GM13977 (cell line): Measurements from ENCODE around the gene MN1.

Source experiments
- DNase-seq: peaks from one replicate; pipeline ENCODE4 v3.0.0; 2012; ENCODE audit warnings: low spot score
- in situ Hi-C: fragments of 300-500 bp; cut with MboI; formaldehyde crosslinking; loops from one replicate; pipeline ENCODE4 v1.12.0; 2022; ENCODE audit warnings: low sequenced_read_pairs, low pct_unique_long_range_greater_than_20kb, mixed read lengths, inconsistent platforms; ENCODE audit not compliant: unreplicated experiment
- TF ChIP-seq, protein P1 (sequence below): IDR thresholded peaks from 2 replicates; pipeline ENCODE4 v1.5.1; 2012; ENCODE audit warnings: mild to moderate bottlenecking, control low read depth; ENCODE audit not compliant: insufficient read depth; ENCODE audit errors: extremely low read depth, missing control alignments

Gene MN1

DNA sequence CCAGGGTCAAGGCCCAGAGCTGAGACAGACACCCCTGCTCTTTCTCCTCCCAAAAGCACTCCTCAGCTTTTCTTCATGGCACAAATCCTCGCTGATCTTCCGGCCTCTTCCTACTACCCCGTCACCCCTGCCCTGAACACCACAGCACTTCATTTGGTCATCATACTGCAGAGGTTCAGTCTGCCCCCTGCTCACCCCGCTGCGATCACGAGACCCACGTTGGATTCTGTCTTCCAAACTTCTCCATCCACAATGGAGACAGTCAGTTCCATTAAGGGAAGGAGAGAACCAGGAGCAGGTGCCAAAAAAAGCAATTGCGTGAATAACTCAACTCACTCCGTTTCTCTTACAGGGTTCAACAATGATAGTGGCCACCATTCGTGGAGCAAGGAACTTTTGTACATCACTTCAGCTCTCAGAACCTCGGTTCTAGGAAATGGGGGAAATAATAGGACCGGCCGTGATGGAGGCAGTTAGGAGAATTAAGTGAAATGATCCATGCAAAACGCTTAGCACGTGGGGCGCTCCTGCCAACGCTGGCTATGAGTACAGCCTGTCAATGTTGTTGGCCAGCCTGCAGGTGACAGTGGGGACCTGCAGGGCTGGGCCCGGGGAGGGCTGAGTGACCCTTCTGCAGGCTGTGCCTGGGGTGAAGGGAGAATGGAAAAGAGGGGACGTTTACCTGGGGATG lies 45.9 kb downstream of the MN1 start:
- no peak for DNase-seq
- in situ Hi-C loops: no loop called here
- TF ChIP-seq, protein P1, sequence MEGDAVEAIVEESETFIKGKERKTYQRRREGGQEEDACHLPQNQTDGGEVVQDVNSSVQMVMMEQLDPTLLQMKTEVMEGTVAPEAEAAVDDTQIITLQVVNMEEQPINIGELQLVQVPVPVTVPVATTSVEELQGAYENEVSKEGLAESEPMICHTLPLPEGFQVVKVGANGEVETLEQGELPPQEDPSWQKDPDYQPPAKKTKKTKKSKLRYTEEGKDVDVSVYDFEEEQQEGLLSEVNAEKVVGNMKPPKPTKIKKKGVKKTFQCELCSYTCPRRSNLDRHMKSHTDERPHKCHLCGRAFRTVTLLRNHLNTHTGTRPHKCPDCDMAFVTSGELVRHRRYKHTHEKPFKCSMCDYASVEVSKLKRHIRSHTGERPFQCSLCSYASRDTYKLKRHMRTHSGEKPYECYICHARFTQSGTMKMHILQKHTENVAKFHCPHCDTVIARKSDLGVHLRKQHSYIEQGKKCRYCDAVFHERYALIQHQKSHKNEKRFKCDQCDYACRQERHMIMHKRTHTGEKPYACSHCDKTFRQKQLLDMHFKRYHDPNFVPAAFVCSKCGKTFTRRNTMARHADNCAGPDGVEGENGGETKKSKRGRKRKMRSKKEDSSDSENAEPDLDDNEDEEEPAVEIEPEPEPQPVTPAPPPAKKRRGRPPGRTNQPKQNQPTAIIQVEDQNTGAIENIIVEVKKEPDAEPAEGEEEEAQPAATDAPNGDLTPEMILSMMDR: no peak

DNA sequence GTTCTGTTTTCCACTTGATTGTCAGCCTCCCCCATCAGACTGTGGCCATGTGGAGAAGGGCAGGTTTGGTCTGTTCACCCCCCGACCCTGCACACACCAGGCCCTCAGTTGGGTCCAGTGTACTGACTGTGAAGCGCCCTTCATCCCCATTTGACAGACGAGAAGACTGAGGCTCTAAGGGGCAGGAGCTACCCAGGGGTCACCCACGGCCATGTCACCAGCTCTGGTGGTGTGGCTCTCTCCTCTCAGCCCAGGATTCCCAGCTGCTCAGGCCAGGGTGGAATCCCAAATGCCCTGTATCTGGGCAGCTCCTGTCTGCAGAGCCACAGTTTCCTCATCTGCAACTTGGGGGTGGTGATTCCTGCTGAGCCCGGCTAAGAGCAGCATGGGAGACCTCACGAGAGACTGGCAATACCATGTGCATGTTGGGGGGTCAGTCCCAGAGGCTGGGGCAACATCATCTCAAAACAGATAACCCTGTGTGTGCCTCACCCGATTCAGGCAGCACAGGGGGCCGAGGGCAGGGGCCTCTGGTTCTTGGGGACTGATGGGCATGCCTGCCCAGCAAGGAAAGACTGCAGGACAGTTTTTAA lies 46.6 kb downstream of the MN1 start:
- TF ChIP-seq, protein P1: no peak
- no peak for DNase-seq

DNA sequence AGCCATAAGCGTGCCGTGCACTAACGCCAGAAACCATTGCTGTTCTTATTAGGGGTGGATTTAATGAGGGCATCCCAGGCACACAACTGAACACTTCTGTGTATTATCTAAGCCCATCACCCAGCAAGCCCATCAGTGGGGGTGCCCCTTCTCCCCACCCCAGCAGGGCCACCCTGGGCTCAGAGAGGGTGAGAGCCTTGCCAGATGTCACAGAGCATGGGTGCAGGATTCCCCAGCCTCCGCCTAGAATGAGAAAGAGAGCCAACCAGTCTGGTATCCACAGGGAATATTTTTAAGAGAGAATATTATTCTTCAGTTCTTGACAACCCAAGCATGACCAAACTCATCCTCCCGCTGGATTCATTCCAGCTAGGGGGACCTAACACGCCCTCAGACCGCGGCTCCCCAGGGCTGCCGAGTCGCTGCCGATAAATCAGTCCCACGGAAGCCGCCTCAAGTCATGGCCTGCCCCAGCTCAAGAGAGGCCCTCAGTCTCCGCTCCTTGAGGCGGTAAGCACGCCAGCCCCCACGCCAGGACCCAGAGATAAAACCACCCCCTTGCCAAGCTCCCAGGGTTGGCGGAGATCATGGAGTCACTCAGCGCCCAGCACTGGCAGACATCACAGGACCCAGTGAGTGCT lies 47.2 kb downstream of the MN1 start:
- in situ Hi-C loops: no loop called here
- no peak for DNase-seq
- TF ChIP-seq, protein P1: no peak

More for the DNA sequence above, 46.6 kb downstream of the MN1 start:
- in situ Hi-C loops: no loop called here

DNA sequence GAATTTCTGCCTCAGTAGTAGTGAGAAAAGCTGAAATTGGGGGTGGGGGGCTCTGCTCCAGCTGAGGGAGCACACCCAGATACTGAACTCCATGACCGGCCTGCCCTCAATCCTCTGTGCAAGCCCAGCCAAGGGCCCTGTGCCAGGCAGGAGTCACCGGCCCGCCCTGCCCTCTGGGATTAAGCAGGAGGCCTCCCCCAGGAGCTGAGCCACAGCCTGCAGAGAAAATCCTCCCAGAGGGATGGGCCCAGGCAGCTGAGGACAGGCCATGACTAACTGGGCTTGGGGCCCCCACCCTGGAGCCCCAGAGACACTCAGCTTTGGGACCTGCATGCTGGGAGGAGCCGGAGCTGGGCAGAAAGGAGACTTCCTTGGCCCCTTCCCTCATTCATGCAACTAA lies 48.8 kb downstream of the MN1 start:
- in situ Hi-C loops: no loop called here
- TF ChIP-seq, protein P1: no peak
- no peak for DNase-seq

DNA sequence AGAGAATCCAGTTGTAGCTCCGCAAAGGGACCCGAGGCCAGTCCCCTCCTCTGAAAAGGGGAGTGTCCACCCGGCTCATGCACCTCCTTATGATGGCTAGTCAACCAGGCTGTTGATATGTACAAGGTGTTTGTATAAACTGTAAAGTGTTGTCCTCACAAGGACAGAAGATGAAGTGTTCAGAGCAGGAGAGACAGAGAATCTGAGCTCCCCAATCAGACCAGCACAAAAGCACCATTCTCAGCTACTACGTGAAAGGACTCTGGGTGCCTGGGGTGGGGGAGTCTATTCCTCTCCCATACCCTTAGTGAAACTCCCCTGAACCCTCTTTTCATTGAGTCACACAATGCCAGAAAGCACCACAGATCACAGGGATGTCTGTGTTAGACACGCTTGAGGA lies 49.4 kb downstream of the MN1 start:
- TF ChIP-seq, protein P1: no peak

DNA sequence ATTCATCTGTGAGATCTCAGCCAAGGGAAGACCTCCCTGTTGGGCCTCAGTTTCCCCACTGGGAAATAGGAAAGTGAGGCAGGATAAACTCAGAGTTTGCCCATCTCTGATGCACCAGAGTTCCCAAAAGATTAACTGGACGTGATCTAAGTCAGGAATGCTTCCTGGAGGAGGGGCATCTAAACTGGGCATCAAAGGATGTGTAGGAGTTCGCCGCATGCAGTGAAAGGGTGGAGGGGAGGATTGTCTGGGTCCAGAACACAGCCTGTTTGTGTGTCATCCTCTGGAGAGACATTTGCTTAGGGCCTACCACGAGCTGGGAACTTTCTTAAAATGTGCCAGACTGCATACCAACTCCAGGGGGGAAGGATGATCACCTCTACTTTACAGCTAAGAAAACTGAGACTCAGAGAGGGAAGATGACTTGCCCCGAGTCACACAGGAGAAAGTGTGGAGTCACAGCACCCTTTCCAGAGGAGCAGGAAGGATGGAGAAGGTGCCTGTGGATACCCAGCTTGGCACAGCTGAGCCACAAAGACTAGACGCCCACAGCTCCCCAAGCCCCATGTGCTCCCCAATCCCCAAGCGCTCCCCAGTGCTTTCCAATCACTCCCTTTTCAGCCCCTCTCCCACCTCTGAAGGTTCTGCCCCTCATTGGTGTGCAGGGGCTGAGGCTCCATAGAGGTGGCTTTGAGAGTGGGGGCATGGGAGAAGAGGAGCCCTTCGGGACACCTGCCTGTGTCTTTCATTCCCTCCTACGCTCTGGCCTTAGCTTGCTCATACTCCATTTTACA lies 50.1 kb downstream of the MN1 start:
- TF ChIP-seq, protein P1: no peak
- no peak for DNase-seq
- in situ Hi-C loops: no loop called here

More for the DNA sequence above, 49.4 kb downstream of the MN1 start:
- in situ Hi-C loops: no loop called here
- no peak for DNase-seq
